Astrocyte of the cerebellum (primary cell): ENCODE results near the gene CACNA2D3.

Source experiments
- DNase-seq: peaks from one replicate; pipeline ENCODE4 v3.0.0-alpha.2; 2011; ENCODE audit warnings: low read depth
- H3K4me3 ChIP-seq: 2 replicates; pipeline ENCODE4 v1.5.1; 2011; ENCODE audit warnings: mild to moderate bottlenecking, low read depth, low read length, moderate library complexity
- CTCF ChIP-seq: IDR thresholded peaks from 2 replicates; pipeline ENCODE4 v1.5.1; 2012; ENCODE audit warnings: low read length, low read depth, moderate library complexity, mild to moderate bottlenecking; ENCODE audit errors: missing control alignments
- in situ Hi-C: cut with HindIII; loops from 2 replicates; pipeline ENCODE4 v1.10.0; 2017; ENCODE audit warnings: low sequenced_read_pairs

The CACNA2D3 gene

GRCh38 chr3:54543446-54543845 is 421.1 kb downstream of the CACNA2D3 start:
- in situ Hi-C loops = no loop called here
- no peak for TF ChIP-seq CTCF
- no peak for DNase-seq
- no peak overlapping the region for H3K4me3 ChIP-seq

- in situ Hi-C loops = no loop called here
- DNase-seq = no peak
- TF ChIP-seq CTCF = no peak
- no peak overlapping the region for H3K4me3 ChIP-seq
These were observed 424.7 kb downstream of the CACNA2D3 start for GRCh38 chr3:54547051-54547450.

- H3K4me3 ChIP-seq = no peak overlapping the region
- in situ Hi-C loops = no loop called here
- DNase-seq = no peak
- TF ChIP-seq CTCF = no peak
These were observed 425.5 kb downstream of the CACNA2D3 start for GRCh38 chr3:54547846-54548245.

DNA sequence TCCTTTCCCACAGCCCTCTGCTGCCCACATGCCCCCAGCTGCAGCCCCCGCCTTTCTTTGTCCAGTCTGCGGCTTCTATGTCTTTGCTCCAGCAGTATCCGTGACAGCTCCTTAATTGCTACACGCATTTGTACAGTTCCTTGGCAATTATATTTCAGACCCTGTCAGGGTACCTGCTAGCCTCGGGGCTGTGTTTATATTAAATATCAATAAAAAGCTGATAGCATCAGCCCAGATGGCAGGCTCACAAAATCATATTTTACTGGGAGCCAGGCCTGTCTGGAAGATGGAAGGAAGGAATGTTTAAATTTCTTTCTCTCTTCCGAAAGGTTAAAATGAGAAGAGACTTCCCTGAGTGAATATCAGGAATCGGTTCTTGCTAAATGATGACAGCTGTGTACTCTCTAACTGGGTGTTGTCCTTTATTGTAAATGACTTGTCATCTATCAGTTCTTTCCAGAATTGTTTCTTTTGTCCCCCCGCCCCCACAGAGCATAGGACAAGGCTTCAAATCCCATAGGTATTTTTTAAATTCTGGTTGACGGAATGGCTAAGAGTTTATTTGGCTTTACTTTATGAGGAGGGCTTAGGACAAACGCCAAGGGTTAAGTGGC is 427.4 kb downstream of the CACNA2D3 start:
- no peak for DNase-seq
- no peak overlapping the region for H3K4me3 ChIP-seq
- in situ Hi-C loops = no loop called here
- TF ChIP-seq CTCF = no peak

DNA sequence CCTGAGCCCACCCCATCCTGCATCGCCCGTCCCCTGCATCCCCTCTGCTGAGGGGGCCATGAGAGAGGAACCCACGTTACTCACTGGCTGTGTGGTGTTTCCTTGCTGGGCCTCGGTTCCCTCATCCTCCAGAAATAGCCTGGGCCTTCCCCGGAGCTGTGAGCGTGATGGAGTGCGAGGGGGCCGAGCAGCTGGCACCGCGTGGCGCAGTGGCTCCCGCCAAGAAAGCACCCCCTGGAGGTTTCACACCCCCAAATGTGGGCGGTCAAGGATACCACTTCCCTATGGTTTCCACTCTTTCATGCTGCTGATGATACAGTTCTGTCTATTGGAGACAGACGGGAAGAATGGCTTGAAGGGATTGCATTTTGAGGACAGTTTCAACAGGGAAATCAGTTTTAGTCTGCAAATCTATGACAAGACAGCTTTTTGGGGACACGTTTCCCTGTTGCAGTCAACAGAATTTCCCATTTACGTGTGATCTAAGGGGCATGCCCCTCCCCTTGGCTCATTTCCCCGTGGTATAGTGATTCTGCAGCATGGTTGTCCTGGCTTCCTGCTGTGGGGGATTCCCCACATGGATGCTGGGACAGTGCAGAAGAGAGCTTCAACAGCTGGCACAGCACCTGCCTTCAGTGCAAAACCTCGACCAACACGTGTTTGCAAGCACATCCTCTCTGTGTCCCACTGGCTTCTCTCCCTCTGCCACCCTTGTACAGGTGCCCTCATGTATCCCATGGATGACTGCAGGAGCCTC is 428.0 kb downstream of the CACNA2D3 start:
- H3K4me3 ChIP-seq = no peak overlapping the region
- no peak for TF ChIP-seq CTCF
- DNase-seq = no peak
- in situ Hi-C loops = no loop called here

DNA sequence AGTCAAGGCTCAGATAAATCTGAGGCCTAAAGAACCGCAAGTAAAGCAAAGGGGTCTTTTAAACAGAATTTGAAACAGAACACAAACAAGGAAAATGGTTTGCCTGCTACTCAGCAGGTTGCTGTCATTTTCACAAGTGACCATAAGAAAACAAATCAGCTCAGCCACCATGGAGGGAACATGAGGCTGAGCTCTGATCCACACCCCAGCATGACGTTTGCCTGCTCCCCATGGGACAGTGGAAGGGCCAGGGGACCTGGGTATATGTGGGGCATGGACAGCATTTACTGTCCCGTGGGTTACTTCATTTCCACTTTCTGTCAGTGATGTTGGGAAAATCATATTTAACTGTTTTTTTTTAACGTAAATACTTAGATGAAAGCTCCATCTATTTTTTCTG is 434.3 kb downstream of the CACNA2D3 start:
- TF ChIP-seq CTCF = no peak
- H3K4me3 ChIP-seq = no peak overlapping the region
- in situ Hi-C loops = no loop called here
- DNase-seq = no peak
